Hematopoietic multipotent progenitor cell treated with erythropoietin and hydrocortisone succinate and interleukin-3 and kit ligand, for 6 days (in vitro differentiated cells): ENCODE results near the gene GPR157.

Experiments
- DNase-seq: peaks from one replicate; pipeline ENCODE4 v3.0.0-alpha.2; 2015

Gene GPR157

DNA sequence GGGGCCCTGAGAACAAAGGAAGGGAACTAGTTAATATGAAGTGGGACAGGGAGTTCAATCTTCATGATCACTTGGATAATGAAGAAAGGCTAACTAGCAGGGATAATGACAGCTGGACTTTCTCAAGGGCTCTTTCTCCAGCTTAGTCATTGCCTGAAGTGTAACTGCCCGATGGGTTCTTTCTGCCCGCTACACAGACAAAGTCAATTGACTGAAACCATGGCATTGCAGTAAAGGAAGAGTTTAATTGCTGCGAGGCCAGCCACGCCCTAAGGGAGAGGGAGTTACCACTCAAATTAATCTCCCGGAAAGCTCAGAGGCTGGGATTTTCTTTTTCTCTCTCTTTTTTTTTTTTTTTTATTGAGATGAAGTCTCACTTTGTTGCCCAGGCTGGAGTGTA is 42.9 kb downstream of the GPR157 start:
- no peak for DNase-seq

DNA sequence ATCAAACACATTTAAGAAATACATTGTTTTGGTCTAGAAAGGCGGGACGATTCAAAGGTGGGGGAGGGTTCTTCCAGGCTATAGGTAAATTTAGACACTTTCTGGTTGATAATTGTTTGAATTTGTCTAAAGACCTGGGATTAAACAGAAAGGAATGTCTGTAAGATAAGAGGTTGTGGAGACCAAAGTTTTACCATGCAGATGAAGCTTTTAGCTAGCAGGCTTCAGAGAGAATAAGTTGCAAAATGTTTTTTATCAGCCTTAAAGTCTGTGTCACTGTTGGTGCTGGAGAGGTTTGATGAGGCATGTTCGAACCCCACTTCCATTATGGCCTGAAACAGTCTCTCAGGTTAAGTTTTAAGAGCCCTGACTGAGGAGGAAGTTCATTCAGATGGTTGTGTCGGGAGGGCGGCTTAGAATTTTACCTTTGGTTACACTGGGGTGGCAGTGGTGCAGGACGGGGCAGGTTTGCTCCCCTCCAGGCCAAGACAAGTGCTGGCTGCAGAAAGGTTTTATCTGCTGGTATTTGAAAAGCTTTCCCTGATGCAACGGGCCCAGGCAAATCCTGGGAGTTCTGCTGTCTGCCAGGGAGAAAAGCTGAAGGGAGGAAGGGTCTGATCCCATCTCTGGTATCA is 43.5 kb downstream of the GPR157 start:
- no peak for DNase-seq

DNA sequence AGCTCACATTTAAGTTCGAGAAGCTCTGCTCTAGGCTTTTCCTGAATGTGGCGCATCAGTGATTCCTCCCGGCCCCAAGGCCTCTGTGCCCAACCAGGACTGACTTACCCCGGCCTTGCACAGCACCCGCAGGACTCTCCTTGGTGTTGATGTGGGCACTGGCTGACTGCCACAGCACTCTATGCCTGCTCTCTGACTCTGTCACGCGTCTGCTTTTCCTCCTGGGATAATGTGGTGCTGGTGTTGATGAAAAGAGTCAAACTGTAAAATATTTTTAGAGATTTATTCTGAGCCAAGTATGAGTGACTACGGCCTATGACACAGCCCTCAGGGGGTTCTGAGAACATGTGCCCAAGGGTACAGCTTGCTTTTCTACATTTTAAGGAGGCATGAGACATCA is 44.0 kb downstream of the GPR157 start:
- DNase-seq = no peak

DNA sequence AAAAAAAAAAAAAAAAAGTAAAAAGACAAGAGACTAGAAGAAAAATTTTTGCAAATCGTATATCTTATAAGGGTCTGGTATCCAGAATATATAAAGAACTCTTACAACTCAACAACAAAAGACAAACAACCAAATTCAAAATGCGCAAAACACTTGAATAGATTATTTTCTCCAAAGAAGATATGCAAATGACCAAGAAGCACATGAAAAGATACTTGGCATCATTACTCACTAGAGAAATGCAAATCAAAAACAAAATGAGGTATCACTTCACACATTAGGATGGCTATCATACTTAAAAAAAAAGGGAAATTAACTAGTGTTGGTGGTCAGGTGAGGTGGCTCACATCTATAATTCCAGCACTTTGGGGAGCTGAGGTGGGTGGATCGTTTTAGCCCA is 47.4 kb downstream of the GPR157 start:
- no peak for DNase-seq

DNA sequence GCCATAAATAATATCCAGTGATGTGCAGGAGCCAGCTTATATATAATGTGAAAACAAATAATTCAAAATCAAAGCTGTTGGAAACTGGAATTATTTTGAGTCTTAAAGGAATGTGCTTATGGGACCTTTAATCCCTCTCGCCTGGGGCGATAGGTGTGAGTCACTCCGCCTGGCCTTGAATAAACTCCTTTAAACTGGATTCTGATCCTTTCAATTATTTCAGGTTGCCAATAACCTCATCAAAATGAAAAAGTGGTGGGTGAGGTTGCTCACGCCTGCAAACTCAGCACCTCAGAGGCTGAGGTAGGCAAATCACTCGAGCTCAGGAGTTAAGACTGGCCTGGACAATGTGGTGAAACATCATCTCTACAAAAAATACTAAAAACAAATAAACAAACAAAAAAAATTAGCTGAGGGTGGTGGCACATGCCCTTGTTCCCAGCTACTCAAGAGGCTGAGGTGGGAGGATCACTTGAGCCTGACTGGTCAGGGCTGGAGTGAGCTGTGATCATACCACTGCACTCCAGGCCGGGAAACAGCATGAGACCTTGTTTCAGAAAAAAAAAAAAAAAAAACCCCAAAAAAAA is 48.1 kb downstream of the GPR157 start:
- DNase-seq = no peak

DNA sequence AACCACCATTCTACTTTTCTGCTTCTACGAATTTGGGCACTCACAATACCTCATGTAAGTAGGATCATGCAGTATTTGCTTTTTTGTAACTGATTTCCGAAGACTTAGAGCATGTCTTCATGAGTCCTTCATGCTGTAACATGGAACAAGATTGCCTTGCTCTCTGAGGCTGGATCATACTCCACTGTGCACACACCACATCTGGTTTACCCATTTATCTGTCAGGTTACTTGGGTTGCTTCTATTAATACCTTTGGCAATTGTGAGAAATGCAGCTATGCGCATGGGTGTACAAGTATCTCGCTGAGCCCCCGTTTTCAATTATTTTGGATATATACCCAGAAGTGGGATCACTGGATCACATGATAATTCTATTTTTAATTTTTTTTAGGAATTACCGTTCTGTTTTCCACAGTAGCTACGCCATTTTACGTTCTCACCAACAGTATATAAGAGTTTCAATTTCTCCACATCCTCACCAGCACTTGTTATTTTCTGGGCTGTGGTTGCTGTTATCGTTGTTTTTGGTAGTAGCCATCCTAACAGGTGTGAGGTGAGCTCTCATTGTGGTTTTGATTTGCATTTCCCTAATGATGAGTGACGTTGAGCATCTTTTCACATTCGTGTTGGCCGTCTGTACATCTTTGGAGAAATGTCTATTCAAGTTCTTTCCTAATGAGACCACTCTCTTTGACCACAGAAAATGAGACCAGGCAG is 48.8 kb downstream of the GPR157 start:
- no peak for DNase-seq

DNA sequence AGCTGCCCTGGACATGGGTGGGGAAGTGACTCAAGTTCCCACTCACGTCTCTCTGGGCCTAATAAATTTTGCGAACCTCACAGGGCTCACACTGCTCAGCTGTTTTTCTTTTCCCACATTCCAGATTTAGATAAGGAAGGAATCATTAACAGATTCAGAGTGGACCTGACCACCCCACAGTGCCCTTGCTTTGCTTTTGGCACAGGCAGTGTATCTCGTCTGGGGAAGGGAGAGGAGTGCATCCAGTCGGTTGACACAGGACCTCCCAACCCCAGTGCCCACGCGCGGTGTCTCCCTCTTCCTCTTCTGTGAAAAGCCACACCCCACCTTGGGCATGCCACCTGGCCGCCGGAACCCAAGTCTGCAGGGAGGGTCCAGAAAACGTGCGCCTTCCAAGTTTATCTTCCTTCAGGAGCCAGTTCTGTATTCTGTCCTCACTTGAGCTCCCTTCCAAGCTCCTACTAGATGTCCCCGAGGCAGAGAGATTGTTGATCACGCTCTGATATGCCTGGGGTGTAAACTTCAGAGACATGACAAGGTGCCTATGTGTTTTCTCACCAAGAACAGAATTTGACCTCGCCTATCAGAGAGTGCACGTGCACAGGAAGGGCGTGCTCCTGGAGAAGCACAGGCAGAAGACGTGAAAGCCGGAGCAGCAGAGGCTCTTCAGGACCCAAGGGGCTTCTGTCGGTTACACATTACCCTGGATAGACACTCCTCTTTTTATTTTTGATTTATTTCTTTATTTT is 50.0 kb downstream of the GPR157 start:
- no peak for DNase-seq

DNA sequence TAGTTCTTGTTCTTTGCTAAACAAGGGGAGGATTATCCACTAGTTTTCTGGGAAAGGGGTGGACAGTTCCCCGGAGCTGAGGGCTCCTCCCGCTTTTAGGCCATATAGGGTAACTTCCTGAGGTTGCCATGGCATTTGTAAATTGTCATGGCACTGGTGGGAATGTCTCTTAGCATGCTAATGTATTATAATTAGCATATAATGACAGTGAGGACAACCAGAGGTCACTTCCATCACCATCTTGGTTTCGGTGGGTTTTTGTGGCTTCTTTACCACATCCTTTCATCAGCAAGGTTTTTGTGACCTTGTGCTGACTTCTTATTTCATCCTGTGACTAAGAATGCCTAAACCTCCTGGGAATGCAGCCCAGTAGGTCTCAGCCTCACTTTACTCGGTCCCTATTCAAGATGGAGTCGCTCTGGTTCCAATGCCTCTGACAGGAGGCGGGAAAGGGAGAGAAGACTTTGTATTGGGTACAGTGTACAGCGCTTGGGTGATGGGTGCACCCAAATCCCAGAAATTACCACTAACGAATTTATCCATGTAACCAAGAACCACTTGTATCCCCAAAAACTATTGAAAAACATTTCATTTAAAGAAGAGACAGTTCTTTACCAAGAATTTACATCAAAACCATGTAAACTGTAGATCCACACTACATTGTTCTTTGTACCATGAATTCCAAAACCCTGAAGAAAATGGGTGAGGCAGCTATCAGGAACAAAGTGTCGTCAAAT is 50.7 kb downstream of the GPR157 start:
- DNase-seq = no peak

DNA sequence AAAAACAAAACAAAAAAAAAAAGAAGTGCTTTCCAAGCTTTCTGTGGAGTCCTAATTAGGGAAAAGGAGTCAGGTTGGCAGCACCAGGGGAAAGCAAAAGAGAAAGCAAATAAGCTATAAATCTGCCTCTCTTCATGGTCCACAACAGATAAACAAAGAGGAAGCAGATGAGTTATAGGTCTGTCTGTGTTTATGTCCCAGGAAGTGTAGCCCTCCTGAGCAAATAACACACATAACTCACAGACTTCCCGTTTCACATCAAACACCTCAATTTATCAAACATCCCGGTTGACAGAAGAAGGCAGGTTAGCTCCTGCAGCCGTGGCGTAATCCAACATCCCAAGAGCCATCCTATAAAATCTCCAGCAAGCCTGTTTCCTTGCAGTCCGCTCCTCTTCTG is 53.9 kb downstream of the GPR157 start:
- DNase-seq = peak; percentile 22

DNA sequence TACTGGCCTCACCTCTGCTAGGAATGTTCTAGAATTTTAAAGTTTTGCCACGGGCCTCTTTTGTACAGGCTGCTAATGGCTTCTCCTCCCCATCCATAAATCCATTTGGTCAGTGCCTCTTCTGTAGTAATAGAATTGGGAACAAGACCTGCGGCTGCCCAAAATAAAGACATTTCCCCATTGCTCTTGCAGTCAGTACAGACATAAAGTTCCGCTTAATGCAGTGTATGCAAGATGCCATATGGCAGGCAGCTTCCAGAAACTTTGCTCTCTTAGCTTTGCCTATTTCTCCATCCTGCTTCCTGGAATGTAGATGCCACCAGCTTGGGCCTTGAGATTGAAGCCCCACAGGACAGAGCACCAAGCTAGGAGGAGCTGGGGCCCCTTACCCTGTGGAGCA is 55.8 kb downstream of the GPR157 start:
- DNase-seq = no peak

DNA sequence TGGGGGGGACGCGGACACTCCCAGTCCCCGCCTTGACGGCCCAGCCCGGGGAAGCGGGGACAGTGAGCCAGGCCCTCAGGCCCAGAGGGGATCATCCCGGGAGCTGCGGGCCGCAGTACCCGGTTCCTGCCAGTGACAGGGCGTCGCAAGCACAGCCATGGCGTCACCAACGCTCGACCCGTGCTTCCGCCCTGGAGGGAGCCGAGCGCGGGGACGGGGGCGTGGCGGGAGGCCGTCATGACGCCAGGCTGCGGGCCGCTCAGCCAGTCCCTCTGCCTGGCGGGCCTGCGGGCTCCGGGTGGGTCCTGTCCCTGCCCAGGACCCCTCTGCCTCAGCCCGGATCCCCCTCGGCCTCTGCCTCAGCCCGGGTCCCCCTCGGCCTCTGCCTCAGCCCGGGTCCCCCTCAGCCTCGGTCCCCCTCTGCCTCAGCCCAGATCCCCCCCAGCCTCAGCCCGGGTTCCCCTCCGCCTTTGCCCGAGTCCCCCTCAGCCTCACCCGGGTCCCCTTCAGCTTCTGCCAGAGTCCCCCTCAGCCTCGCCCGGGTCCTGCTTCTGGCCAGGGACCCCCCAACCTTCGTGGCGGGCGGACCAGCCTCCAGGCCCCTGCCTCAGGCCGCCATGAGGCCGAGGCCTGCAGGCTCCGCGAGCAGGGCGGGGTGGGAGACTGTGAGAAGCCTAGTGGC is 57.2 kb downstream of the GPR157 start:
- DNase-seq = no peak

DNA sequence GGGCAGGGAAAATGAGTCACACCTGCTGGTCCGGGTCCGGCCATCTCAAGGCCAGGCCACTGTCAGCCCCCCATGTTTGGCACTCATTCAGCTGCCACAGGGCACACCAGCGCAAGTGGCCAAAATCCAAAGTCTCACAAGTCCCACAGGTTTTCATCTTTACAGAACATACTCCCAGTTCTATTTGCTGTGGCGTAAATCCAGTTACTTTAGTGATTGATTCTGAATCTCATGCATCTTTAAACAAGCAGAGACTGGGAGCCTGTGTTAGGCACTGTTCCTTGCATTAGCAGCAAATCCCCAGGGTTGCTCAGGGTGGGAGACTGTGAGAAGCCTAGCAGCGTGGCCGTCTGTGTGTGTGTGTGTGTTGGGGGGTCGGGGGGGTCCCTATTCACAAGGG is 58.4 kb downstream of the GPR157 start:
- DNase-seq = no peak

DNA sequence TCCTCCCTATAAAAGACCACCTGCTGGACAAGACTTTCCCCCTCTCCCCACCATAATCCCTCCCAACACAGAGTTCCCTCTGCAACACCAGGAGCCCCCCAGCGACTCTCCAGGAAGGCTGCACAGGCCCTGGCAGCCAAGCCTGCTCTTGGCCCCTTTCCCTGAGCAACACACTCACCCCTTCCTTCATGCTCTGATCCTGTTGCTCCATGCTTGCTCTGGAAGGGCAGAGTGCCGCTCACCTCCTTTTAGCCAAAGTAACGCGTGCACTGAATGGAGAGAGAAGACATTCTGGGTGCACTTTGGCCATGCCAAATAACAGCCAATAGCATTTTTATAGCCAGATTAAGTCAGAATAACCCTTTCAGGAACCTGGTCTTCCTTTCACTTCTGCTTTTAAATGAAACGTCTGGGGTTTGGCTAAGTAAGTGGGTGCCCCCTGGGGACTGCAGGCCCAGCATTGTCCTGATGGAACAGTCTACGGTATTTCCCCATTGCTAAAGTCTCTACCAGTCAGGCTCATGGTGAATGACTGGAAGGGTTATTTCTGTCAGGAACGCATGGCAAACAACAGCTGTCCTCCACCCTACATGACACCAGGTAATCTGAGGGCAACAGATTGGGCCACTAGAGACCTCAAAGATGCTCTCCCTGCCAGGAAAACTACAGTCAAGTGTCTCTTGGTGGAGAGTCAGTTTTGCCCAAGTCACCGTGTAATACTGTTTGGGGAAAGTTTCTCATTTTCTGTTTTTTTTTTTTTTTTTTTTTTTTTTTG is 59.4 kb downstream of the GPR157 start, which contains the start of gene SLC2A5:
SLC2A5 (minus strand) TSS at position 310 of the 775 bp plus-strand sequence; CDS start at position 211, 99 bp downstream.
- peak; percentile 38 for DNase-seq

DNA sequence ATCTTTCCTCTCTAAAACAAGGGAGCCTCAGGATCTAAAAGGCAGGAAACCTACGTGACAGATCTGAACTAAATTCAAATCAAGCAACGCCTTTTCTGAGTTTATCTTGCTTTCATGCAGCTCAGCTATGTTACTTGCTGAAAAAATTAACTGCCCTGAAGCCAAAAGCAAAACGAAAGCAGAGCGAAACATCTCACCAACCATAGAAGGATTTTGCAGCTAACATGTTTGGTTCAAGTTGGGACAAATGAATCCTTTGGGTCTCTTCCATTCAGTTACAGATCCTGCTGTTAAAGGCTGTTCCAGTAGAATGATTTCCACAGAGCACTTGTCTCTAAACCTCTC is 59.9 kb downstream of the GPR157 start:
- no peak for DNase-seq

DNA sequence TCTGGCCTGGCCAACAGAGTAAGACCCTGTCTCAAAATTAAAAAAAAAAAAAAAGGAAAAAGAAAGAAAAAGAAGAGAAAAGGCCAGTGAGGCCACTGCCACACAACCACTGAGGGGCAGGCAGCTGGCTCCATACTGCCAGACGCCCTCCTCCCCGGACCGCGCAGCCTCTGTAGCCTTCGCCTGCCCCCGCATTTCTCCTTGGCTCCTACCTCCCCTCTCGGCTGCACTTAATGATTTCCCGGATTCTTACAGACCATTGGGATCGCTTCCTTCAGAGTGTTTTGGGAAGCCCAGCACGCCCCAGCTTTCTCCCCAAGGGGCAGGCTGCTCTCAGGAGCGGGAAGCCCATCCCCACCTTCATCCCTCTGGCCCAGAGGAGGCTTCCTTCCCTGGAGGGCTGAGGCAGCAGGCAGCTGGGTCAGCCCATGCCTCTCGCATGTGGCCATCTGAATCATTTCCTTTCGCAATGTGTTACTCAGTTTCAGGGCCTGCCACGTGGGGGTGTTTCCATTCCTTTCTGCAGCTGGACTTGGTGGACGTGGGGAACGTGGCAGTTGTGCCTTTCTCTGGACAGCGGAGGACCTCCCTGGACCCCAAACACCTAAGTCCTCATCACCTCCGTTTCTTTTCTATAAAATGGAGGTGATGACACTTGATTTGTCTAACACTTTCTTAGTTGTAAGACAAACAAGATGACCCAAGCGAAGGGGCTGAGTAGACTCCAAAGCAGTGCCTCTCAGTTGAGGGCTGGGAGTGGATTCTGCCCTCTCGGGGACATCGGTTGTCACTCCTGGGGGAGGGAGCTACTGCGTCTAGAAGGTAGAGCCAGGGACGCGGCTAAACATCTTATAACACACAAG is 61.7 kb downstream of the GPR157 start:
- no peak for DNase-seq

DNA sequence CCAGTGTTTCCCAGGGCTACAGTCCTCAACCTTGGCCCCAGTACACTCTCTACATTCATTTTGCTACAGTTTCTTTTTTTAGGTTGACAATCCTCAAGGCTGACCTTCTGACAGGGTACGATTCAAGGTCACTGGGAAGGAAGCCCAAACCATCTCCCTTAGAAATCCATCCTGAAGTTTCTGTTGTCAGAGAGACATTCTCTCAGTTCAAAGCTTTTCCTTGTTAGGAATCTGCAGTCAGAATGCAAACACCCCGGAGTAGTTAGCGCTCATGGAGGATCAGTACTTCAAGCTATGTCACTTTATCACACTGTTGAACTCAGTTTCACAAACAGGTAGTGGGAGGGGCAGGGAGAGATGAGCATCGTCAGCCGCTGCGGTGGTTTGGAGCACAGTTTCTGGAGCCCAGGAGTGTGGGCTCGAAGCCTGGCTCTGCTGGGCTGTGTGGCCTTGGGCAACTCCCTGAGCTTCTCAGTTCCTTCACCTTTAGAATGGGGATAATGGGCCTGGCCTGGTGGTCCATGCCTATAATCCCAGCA is 63.6 kb downstream of the GPR157 start:
- no peak for DNase-seq

DNA sequence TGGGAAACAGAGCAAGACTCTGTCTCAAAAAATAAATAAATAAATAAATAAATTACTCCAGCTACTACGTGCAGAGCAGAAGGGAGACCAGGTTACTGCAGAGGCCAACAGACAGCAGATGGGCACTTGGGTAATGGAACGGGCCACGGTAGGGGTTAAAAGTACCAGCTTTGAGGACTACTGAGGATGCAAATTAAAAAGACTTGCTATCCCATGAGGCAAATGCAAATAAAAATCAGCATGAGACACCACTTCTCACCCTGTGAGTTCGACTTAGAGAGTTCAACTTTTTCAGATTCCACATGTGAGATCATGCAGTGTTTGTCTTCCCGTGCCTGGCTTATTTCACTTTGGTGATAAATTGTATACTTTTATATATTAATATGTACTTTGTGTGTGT is 66.1 kb downstream of the GPR157 start:
- DNase-seq = no peak

DNA sequence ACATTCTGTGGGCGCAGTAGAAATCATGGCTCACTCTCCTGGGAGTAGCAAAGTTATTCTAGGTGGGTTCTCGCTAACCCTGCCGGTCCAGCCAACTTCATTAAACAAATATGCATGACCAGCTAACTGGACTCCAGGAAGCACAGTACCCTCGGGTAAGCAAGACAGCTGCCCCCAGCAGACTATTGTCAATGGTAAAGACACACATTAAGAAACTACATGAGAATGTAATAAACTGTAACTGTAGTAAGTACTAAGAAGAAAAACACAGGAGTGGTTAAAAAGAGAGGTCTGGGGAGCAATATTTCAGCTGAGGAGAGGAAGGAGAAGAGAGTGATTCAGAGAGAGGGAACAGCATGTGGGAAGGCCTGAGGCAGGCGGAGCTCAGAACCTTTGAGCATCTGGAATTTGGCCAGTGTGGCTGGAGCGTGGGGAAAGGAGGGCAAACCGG is 66.9 kb downstream of the GPR157 start:
- no peak for DNase-seq

DNA sequence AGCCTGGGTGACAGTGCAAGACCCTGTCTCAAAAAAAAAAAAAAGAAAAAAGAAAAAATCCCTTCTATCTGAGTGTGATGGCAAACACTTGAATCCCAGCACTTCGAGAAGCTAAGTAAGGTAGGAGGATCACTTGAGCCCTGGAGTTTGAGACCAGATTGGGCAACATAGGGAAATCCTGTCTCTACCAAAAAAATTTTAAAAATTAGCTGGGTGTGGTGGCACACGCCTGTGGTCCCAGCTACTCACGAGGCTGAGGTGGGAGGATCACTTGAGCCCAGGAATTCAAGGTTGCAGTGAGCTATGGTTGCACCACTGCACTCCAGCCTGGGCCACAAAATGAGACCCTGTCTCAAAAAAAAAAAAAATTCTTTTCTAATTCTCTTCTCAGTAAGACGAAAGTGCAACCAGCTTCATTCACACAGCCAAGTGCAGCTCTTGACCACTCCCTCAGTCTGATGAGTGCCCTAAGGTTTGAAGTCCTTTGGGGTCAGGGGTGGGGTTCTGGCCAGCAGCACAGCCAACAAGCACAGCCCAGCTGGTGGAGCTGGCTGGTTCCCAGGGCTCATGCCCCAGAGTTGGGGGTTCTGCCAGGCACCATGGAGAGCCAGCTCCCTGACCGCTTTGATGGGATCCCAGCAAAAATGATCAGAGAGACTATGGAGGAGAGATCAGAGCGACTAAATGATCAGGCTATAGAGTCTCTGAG is 67.5 kb downstream of the GPR157 start:
- no peak for DNase-seq
